22Rv1 (cell line): ENCODE results near the gene ATP2B2.
"Not testable (repeated sequence)": the region's sequence is repeated elsewhere in the genome, so short reads cannot be mapped to it uniquely, and the experiment has no call there.

Experiments used
- H3K27ac ChIP-seq: fragments of 450-650 bp; 2 replicates; pipeline ENCODE4 v1.5.1; 2017
- ZFX ChIP-seq: fragments of 450-650 bp; IDR thresholded peaks from 2 replicates; pipeline ENCODE4 v1.6.1; 2017; ENCODE audit warnings: antibody characterized with exemption, borderline replicate concordance
- TF ChIP-seq, protein P1 (sequence below): fragments of 450-650 bp; IDR thresholded peaks from 2 replicates; pipeline ENCODE4 v1.5.1; 2017; ENCODE audit warnings: mild to moderate bottlenecking

Gene ATP2B2

DNA sequence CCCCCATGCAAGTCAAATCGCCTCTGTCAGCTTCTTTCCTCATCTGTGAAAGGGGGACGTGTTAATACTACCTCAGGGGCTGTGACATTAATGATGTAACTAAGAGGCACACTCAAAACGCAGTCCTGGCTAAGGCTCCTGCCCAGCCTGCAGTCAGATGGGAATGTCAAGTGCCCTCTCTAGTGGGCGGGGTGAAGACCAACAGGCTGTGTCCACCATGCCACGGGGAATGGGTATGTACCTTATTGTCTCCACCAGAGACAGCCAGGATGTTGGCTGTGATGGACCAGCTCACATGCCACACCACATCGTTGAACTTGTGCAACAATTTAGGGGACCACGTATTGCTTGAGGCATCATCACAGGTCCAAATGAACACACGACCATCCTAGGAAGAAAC, 201.6 kb downstream of the ATP2B2 start:
- TF ChIP-seq, protein P1, sequence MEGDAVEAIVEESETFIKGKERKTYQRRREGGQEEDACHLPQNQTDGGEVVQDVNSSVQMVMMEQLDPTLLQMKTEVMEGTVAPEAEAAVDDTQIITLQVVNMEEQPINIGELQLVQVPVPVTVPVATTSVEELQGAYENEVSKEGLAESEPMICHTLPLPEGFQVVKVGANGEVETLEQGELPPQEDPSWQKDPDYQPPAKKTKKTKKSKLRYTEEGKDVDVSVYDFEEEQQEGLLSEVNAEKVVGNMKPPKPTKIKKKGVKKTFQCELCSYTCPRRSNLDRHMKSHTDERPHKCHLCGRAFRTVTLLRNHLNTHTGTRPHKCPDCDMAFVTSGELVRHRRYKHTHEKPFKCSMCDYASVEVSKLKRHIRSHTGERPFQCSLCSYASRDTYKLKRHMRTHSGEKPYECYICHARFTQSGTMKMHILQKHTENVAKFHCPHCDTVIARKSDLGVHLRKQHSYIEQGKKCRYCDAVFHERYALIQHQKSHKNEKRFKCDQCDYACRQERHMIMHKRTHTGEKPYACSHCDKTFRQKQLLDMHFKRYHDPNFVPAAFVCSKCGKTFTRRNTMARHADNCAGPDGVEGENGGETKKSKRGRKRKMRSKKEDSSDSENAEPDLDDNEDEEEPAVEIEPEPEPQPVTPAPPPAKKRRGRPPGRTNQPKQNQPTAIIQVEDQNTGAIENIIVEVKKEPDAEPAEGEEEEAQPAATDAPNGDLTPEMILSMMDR = no peak
- TF ChIP-seq ZFX = no peak
- no peak overlapping the region for H3K27ac ChIP-seq

DNA sequence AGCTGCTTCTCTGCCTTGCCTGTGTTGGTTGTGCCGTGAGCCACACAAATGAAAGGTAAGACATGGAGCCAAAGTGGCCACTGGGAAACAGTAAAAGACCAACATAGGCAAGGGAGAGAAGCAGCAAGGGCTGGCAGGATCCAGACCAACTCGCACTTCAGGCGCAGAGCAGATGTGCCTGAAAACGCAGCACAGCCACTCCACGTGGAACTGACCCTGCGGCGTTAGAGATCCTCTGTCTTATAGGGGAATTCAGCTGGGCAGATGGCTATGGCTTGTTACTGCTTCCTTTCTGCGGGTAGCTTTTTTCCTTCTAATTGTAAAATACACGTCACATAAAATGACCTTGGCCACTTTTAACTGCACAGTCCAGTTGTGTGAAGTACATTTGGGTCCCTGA, 202.3 kb downstream of the ATP2B2 start:
- TF ChIP-seq, protein P1 = no peak
- no peak for TF ChIP-seq ZFX
- no peak overlapping the region for H3K27ac ChIP-seq

DNA sequence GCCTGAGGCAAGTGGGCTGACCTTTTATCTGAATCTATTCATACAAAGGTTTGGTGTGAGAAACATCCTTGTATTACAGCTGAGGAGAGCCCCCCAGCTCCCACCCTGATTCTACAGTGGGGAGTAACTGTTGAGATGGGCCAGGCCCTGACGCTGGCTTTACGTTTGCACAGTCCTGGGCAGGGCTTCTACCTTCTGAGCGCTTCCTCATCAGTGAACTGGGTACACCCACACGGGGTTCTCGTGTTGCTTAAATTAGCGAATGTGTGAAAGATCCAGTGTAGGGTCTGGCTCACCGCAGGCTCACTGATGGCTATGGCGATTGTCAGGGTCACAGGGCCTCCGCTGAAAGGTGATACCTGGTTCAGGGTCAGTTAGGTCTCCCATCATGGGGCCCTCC, 205.3 kb downstream of the ATP2B2 start:
- no peak for TF ChIP-seq ZFX
- TF ChIP-seq, protein P1 = no peak
- no peak overlapping the region for H3K27ac ChIP-seq

DNA sequence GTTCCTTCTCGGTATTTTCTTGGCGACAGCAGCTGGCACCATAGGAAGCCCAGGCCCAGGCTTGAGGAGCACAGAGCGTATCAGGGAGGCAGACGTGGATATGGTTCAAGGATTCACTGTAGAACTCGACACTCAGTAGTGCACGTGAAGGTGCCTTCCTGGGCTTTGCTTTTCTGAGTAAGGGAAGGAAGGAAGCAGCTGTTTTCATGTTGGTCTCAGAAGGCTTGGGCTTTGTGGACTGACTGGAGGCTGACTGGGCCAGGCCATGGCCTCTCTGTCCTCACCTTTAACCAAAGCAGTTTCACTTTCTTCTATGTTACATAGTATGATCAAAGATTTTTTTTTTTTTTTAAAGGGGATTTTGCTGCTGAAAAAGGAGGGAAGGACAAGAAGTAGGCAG, 205.7 kb downstream of the ATP2B2 start:
- no peak for TF ChIP-seq ZFX
- TF ChIP-seq, protein P1 = no peak
- H3K27ac ChIP-seq = no peak overlapping the region

DNA sequence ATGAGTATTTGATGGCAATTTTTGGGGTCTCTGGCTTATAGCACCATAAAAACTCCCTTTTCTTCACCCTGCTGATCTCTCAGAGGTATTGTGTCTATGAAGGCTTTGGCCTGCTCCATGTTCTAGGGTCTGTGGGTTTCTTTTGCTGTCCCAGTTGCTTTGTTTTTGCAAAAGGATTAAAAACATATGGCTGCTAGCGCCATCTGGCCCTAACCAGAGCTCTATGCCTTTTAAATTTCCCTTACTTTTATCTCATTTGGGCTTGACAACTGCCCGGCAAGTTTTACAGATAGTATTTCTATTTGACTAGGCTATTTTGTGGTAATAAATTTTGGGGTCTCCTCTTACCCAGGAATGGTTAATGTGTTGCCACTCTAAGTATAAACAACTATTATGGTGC, 206.2 kb downstream of the ATP2B2 start:
- no peak overlapping the region for H3K27ac ChIP-seq
- no peak for TF ChIP-seq ZFX
- TF ChIP-seq, protein P1 = no peak

DNA sequence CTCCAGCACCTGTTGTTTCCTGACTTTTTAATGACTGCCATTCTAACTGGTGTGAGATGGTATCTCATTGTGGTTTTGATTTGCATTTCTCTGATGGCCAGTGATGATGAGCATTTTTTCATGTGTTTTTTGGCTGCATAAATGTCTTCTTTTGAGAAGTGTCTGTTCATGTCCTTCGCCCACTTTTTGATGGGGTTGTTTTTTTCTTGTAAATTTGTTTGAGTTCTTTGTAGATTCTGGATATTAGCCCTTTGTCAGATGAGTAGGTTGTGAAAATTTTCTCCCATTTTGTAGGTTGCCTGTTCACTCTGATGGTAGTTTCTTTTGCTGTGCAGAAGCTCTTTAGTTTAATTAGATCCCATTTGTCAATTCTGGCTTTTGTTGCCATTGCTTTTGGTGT, 207.3 kb downstream of the ATP2B2 start:
- H3K27ac ChIP-seq = not testable (repeated sequence)

DNA sequence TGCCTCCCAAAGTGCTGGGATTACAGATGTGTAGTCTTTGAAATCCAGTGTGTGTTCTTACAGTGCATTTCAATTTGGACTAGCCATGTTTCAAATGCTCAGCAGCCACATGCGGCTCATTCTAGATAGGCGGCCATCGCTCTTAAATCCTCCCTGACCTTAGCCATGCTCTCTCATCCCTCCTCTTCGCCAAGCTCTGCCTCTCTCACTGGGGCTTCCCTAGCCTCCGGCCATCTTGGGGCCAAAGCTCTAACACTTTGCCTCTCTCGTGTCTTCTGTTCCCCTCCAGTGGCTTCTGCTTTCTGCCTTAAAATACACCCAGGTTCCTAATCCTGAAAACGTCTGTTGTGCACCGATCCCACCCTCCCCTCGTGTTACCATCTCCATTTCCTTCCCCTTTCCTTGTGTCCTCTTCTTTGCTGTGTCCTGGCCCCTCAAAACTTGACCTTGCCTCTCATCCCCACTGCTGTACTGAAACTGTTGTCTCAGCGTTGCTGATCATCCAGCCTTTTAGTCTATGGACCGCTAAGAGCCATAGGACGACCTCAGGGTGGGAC, 211.3 kb downstream of the ATP2B2 start:
- no peak overlapping the region for H3K27ac ChIP-seq
- TF ChIP-seq, protein P1 = no peak
- no peak for TF ChIP-seq ZFX
